ENCODE data around the gene MCIDAS.

GRCh38 chr5:55250064-55250463, 22.9 kb upstream of the MCIDAS start:
- TF ChIP-seq CTCF (conservative IDR thresholded peaks at IDR 0.05), result no peak
- no peak for TF ChIP-seq ZFX (IDR thresholded peaks at IDR 0.05)

Measured in C4-2B (cell line).